GM12878 (cell line): ENCODE results near the gene KRT82. TPM values are rescaled to one million over a fixed set of nuclear protein-coding genes. Genes with fewer than 3 reads are reported as not detected.

ENCODE experiments used
- ATAC-seq: fragments of 200-7000 bp; cut with Tn5 transposase; 3 replicates; pipeline ENCODE4 v1.9.1; 2020; ENCODE audit warnings: mild to moderate bottlenecking, moderate library complexity
- BruUV-seq: library from RNA; stranded (reverse); fragments of 400-500 nt; replicated peaks from 2 replicates; lab custom pipeline; 2021; lab: Mats Ljungman, UMichigan
- CTCF ChIA-PET: fragments of 300-600 bp; sonication (Branson Sonifier 250); formaldehyde crosslinking; extraction: SDS; loops from one replicate; lab custom pipeline; 2021; ENCODE audit warnings: inconsistent platforms; lab: Yijun Ruan, JAX
- POLR2A ChIA-PET: fragments of 350-600 bp; formaldehyde crosslinking; extraction: SDS; loops from one replicate; lab custom pipeline; 2021; ENCODE audit warnings: inconsistent platforms; lab: Charles Lee
- RAD21 ChIA-PET: fragments of 300-600 bp; sonication (Branson Sonifier 250); formaldehyde crosslinking; loops from one replicate; lab custom pipeline; 2023; ENCODE audit warnings: antibody characterized with exemption; ENCODE audit not compliant: unreplicated experiment; lab: Charles Lee
- SMC1A ChIA-PET: fragments of 300-600 bp; sonication (Branson Sonifier 250); formaldehyde crosslinking; loops from one replicate; lab custom pipeline; 2023; ENCODE audit not compliant: unreplicated experiment, uncharacterized antibody; lab: Charles Lee
- DNase-seq: peaks from one replicate; pipeline ENCODE4 v3.0.0-alpha.2; 2011; ENCODE audit warnings: low read depth, low spot score
- FAIRE-seq: peaks from 3 replicates; lab custom pipeline; 2011; peaks lifted over from hg19 to GRCh38; lab: Jason Lieb, UNC
- H2AFZ ChIP-seq: 2 replicates; pipeline ENCODE4 v1.6.0; 2011; ENCODE audit warnings: low read depth, low read length, control low read depth; ENCODE audit not compliant: control insufficient read depth
- H3K27ac ChIP-seq: 2 replicates; pipeline ENCODE4 v1.5.1; 2011; ENCODE audit warnings: control low read depth; ENCODE audit not compliant: control insufficient read depth, insufficient read depth
- H3K27me3 ChIP-seq, 2 experiments: replicated peaks in 1 of 2; 2 replicates each; pipeline versions ENCODE4 v1.6.0 to v1.6.1; 2011; ENCODE audit warnings: low read length in 1 of 2; ENCODE audit not compliant: control insufficient read depth in 2 of 2, insufficient read depth in 2 of 2
- H3K36me3 ChIP-seq, 2 experiments: 2 replicates each; pipeline ENCODE4 v1.5.1; 2011; ENCODE audit warnings: low read length in 1 of 2; ENCODE audit not compliant: control insufficient read depth in 2 of 2, insufficient read depth in 2 of 2
- H3K4me1 ChIP-seq: 2 replicates; pipeline ENCODE4 v1.6.1; 2011; ENCODE audit warnings: mild to moderate bottlenecking, low read length, moderate library complexity, mixed read lengths; ENCODE audit not compliant: control insufficient read depth, insufficient read depth
- H3K4me2 ChIP-seq: 2 replicates; pipeline ENCODE4 v1.6.0; 2011; ENCODE audit warnings: control low read depth; ENCODE audit not compliant: control insufficient read depth, insufficient read depth
- H3K4me3 ChIP-seq: fragments of 200-600 bp; sonication (generic); 2 replicates; pipeline ENCODE4 v1.5.1; 2016
- H3K79me2 ChIP-seq: 2 replicates; pipeline ENCODE4 v1.6.0; 2011; ENCODE audit warnings: low read length; ENCODE audit not compliant: control insufficient read depth, insufficient read depth
- H3K9ac ChIP-seq: 2 replicates; pipeline ENCODE4 v1.8.0; 2011; ENCODE audit warnings: low read length, control low read depth, mixed read lengths; ENCODE audit not compliant: control insufficient read depth, insufficient read depth
- H3K9me3 ChIP-seq: replicated peaks from 3 replicates; pipeline ENCODE4 v1.5.1; 2011; ENCODE audit warnings: mild to moderate bottlenecking, low read length; ENCODE audit not compliant: control insufficient read depth, insufficient read depth
- H4K20me1 ChIP-seq: 2 replicates; pipeline ENCODE4 v1.6.0; 2011; ENCODE audit not compliant: control insufficient read depth, insufficient read depth
- BHLHE40 ChIP-seq, 2 experiments: fragments of 450-650 bp in 1 of 2; IDR thresholded peaks; 2 replicates each; pipeline ENCODE4 v1.6.1; 2011 to 2017; ENCODE audit warnings: low read depth in 2 of 2, borderline replicate concordance in 1 of 2, improper control_type of control experiment in 1 of 2, low read length in 1 of 2, mild to moderate bottlenecking in 1 of 2
- GABPA ChIP-seq: IDR thresholded peaks from 2 replicates; pipeline ENCODE4 v1.6.1; 2014; ENCODE audit warnings: antibody characterized with exemption, low read depth, mild to moderate bottlenecking, inconsistent platforms
- NR2F1 ChIP-seq: fragments of 450-650 bp; conservative IDR thresholded peaks from 2 replicates; pipeline ENCODE4 v1.6.1; 2017; ENCODE audit warnings: mild to moderate bottlenecking
- ZBED1 ChIP-seq: IDR thresholded peaks from 2 replicates; pipeline ENCODE4 v1.6.1; 2016; ENCODE audit warnings: borderline replicate concordance
- WGBS: methylation state at CpG from one replicate; pipeline ENCODE4 v1.1.6; 2016; ENCODE audit warnings: low lambda C conversion rate; ENCODE audit not compliant: insufficient replicate concordance, insufficient coverage; ENCODE audit errors: missing lambda C conversion rate; 5-methylcytosine and 5-hydroxymethylcytosine counted together
- in situ Hi-C: fragments of 300-500 bp; cut with MboI; formaldehyde crosslinking; loops from 9 replicates; pipeline ENCODE4 v1.14.3; 2018; ENCODE audit warnings: mixed read lengths
- intact Hi-C: fragments of 100-400 bp; cut with micrococcal nuclease; formaldehyde crosslinking; loops from one replicate; pipeline ENCODE4 v1.14.2; 2022; ENCODE audit not compliant: unreplicated experiment
- polyA plus RNA-seq, 11 experiments: library from polyadenylated mRNA; depleted of rRNA in 4 of 11; unstranded in 6 of 11; stranded (reverse) in 5 of 11; fragments of >200 nt; fragmentation: Nextera tagmentation in 4 of 11; fragmentation: Illumina TruSeq in 1 of 11; extraction: Ambion mirVana in 4 of 11; extraction: Trizol in 1 of 11; gene quantifications; 1 replicate in 1 of 11; 2 replicates in 10 of 11; pipeline versions ENCODE4 v1.2.1 to v1.2.3, GENCODE V29; 2011 to 2016; ENCODE audit warnings: inconsistent platforms in 2 of 11, missing spikeins in 2 of 11, low read depth in 1 of 11
- total RNA-seq, 4 experiments: library from RNA; depleted of rRNA in 3 of 4; stranded (reverse); fragments of >200 nt in 3 of 4; fragmentation: Illumina TruSeq in 1 of 4; extraction: Trizol in 1 of 4; gene quantifications; 2 replicates each; pipeline versions ENCODE4 v1.2.1 to v1.2.3, GENCODE V29; 2013 to 2021
- TF ChIP-seq, protein P1 (sequence below): fragments of 450-650 bp; IDR thresholded peaks from 2 replicates; pipeline ENCODE4 v1.6.1; 2017; ENCODE audit warnings: mild to moderate bottlenecking, moderate library complexity
- TF ChIP-seq, protein P2 (sequence below): IDR thresholded peaks from 2 replicates; pipeline ENCODE4 v1.6.1; 2011; ENCODE audit warnings: mild to moderate bottlenecking, low read depth, low read length, moderate library complexity; ENCODE audit not compliant: insufficient replicate concordance

The KRT82 gene
- total and polyA plus RNA-seq, 10 of the 15 experiments (the other 5 are each of a cell fraction or from before 2014, with no cell fraction given), result not detected

DNA sequence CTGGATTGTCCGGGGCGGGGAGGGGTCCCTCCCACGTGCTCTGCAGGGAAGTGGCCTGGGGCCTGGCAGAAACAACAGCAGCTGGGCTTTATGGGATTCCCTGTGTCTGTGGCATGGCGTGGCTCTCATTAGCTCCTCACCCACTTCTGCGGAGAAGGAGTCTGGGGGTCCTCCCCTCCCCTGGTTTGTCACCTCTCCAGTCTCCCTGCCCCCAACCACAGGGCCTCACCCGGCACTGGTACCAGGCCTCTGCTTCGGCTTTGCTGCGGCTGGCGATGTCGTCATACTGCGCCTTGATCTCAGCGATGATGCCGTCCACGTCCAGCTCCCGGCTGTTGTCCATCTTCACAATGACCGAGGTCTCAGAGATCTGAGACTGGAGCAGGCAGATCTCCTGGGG, 6.4 kb downstream of the KRT82 start (continued):
- TF ChIP-seq, protein P1, sequence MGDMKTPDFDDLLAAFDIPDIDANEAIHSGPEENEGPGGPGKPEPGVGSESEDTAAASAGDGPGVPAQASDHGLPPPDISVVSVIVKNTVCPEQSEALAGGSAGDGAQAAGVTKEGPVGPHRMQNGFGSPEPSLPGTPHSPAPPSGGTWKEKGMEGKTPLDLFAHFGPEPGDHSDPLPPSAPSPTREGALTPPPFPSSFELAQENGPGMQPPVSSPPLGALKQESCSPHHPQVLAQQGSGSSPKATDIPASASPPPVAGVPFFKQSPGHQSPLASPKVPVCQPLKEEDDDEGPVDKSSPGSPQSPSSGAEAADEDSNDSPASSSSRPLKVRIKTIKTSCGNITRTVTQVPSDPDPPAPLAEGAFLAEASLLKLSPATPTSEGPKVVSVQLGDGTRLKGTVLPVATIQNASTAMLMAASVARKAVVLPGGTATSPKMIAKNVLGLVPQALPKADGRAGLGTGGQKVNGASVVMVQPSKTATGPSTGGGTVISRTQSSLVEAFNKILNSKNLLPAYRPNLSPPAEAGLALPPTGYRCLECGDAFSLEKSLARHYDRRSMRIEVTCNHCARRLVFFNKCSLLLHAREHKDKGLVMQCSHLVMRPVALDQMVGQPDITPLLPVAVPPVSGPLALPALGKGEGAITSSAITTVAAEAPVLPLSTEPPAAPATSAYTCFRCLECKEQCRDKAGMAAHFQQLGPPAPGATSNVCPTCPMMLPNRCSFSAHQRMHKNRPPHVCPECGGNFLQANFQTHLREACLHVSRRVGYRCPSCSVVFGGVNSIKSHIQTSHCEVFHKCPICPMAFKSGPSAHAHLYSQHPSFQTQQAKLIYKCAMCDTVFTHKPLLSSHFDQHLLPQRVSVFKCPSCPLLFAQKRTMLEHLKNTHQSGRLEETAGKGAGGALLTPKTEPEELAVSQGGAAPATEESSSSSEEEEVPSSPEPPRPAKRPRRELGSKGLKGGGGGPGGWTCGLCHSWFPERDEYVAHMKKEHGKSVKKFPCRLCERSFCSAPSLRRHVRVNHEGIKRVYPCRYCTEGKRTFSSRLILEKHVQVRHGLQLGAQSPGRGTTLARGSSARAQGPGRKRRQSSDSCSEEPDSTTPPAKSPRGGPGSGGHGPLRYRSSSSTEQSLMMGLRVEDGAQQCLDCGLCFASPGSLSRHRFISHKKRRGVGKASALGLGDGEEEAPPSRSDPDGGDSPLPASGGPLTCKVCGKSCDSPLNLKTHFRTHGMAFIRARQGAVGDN, result no peak
- TF ChIP-seq BHLHE40 (IDR thresholded peaks at IDR 0.05; ENCODE audit: borderline replicate concordance in 1 of 2, low read depth in 2 of 2, low read length in 1 of 2) (no peak), NR2F1 (no peak), ZBED1 (no peak)

DNA sequence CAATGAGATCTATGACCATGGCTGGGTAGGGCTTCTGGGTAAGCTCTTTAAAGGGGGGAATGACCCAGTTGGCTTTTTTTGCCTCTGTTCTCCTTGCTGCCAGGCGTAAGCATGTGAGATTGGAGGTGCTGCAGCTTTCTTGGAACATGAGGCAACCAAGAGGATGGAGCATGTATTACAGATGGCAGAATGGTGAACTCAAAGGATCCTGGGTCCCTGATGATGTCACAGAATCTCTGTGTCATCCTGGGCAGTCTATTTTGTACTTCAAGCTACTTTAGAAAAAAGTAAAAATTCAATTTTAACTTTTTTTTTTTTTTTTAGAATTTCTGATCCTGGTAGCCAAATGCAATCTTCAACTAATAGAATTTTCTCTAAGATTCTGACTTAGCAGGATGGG, 8.0 kb downstream of the KRT82 start:
- SMC1A ChIA-PET, result no interaction called here
- intact Hi-C loops, result no loop called here
- WGBS, result 0% methylated on average over 1 of the region's 1 CpG
- H3K4me3 ChIP-seq, result no peak overlapping the region
- CTCF ChIA-PET, result no interaction called here
- H3K27ac ChIP-seq, result no peak overlapping the region
- DNase-seq (no peak), ATAC-seq (no peak), FAIRE-seq (no peak)
- no peak for TF ChIP-seq GABPA
- TF ChIP-seq, protein P2, sequence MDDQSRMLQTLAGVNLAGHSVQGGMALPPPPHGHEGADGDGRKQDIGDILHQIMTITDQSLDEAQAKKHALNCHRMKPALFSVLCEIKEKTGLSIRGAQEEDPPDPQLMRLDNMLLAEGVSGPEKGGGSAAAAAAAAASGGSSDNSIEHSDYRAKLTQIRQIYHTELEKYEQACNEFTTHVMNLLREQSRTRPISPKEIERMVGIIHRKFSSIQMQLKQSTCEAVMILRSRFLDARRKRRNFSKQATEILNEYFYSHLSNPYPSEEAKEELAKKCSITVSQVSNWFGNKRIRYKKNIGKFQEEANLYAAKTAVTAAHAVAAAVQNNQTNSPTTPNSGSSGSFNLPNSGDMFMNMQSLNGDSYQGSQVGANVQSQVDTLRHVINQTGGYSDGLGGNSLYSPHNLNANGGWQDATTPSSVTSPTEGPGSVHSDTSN, result no peak
- no TSS peak for BruUV-seq
- H3K79me2 ChIP-seq, result no peaks in the 10 kb centered on the region
- POLR2A ChIA-PET, result no interaction called here
- in situ Hi-C loops, result loop anchor here (25.0 kb wide), 1 partner anchor 589 kb away; no protein-coding TSS in a partner anchor
- H3K9ac ChIP-seq, result no peak overlapping the region
- H3K36me3 ChIP-seq, result no peaks in the 10 kb centered on the region
- H3K27me3 ChIP-seq, result peaks cover 0 to 2% of the 10 kb centered on the region in 2 experiments; a peak in 2 of 4 replicates
- RAD21 ChIA-PET, result no interaction called here
- H4K20me1 ChIP-seq, result no peaks in the 10 kb centered on the region
- H3K9me3 ChIP-seq, result no peaks in the 10 kb centered on the region
- H3K4me2 ChIP-seq, result no peak overlapping the region
- no peaks in the 10 kb centered on the region; the same call in 1 of the 2 replicates for H3K4me1 ChIP-seq
- no peak overlapping the region for H2AFZ ChIP-seq
